Mesenchymal stem cell (in vitro differentiated cells and primary cell): ENCODE results near the gene GFRA3.

Source experiments
- DNase-seq: peaks from one replicate; pipeline ENCODE4 v3.0.0-alpha.2; 2013
- H2AFZ ChIP-seq: one replicate; pipeline ENCODE4 v1.6.1; 2013; ENCODE audit warnings: low read depth, mild to moderate bottlenecking, control low read depth, inconsistent platforms, low read length, moderate library complexity
- H2AK5ac ChIP-seq: 2 replicates; pipeline ENCODE4 v1.6.1; 2013; ENCODE audit warnings: low read length, moderate library complexity, mild to moderate bottlenecking, inconsistent platforms; ENCODE audit not compliant: severe bottlenecking
- H2BK120ac ChIP-seq: one replicate; pipeline ENCODE4 v1.6.1; 2013; ENCODE audit warnings: low read depth, mild to moderate bottlenecking, inconsistent platforms, low read length, moderate library complexity
- H2BK12ac ChIP-seq, 2 experiments: one replicate each; pipeline ENCODE4 v1.6.1; 2013; ENCODE audit warnings: inconsistent platforms in 2 of 2, low read length in 2 of 2, mild to moderate bottlenecking in 2 of 2, moderate library complexity in 2 of 2, control low read depth in 1 of 2
- H2BK15ac ChIP-seq: one replicate; pipeline ENCODE4 v1.6.1; 2013; ENCODE audit warnings: mild to moderate bottlenecking, low read depth, inconsistent platforms; ENCODE audit not compliant: poor library complexity, severe bottlenecking
- H2BK5ac ChIP-seq: 2 replicates; pipeline ENCODE4 v1.6.1; 2013; ENCODE audit warnings: low read depth, mild to moderate bottlenecking, low read length, control low read depth, inconsistent platforms; ENCODE audit not compliant: poor library complexity, severe bottlenecking
- H3K14ac ChIP-seq, 2 experiments: one replicate each; pipeline ENCODE4 v1.6.1; 2013; ENCODE audit warnings: inconsistent platforms in 2 of 2, low read length in 2 of 2, control low read depth in 1 of 2, mild to moderate bottlenecking in 1 of 2, moderate library complexity in 1 of 2
- H3K18ac ChIP-seq, 2 experiments: one replicate each; pipeline ENCODE4 v1.6.1; 2013; ENCODE audit warnings: inconsistent platforms in 2 of 2, low read length in 2 of 2, control low read depth in 1 of 2, low read depth in 1 of 2, mild to moderate bottlenecking in 1 of 2
- H3K23ac ChIP-seq, 2 experiments: one replicate each; pipeline ENCODE4 v1.6.1; 2013; ENCODE audit warnings: inconsistent platforms in 2 of 2, low read length in 2 of 2, mild to moderate bottlenecking in 2 of 2, moderate library complexity in 2 of 2, control low read depth in 1 of 2
- H3K27ac ChIP-seq: 2 replicates; pipeline ENCODE4 v1.5.1; 2013; ENCODE audit warnings: mild to moderate bottlenecking, moderate library complexity, low read length, control low read depth, inconsistent platforms; ENCODE audit not compliant: poor library complexity, severe bottlenecking
- H3K27me3 ChIP-seq, 2 experiments: 2 replicates each; pipeline versions ENCODE4 v1.6.1 to v1.7.0; 2013; ENCODE audit warnings: low read length in 2 of 2, mild to moderate bottlenecking in 2 of 2, moderate library complexity in 2 of 2, control low read depth in 1 of 2, inconsistent platforms in 1 of 2; ENCODE audit not compliant: control insufficient read depth in 1 of 2, insufficient read depth in 1 of 2
- H3K36me3 ChIP-seq, 2 experiments: 2 replicates each; pipeline versions ENCODE4 v1.6.1 to v1.7.0; 2013; ENCODE audit warnings: low read length in 2 of 2, control low read depth in 1 of 2, inconsistent platforms in 1 of 2, low read depth in 1 of 2, mild to moderate bottlenecking in 1 of 2; ENCODE audit not compliant: insufficient read depth in 2 of 2, control insufficient read depth in 1 of 2
- H3K4ac ChIP-seq, 2 experiments: one replicate each; pipeline ENCODE4 v1.6.1; 2013; ENCODE audit warnings: inconsistent platforms in 2 of 2, low read length in 2 of 2, mild to moderate bottlenecking in 2 of 2, moderate library complexity in 2 of 2, control low read depth in 1 of 2, low read depth in 1 of 2
- H3K4me1 ChIP-seq: 2 replicates; pipeline ENCODE4 v1.6.1; 2013; ENCODE audit warnings: low read depth, low read length, control low read depth; ENCODE audit not compliant: control insufficient read depth, insufficient read depth
- H3K4me2 ChIP-seq: 2 replicates; pipeline ENCODE4 v1.6.1; 2013; ENCODE audit warnings: low read length, mild to moderate bottlenecking, inconsistent platforms; ENCODE audit not compliant: poor library complexity, severe bottlenecking
- H3K4me3 ChIP-seq, 2 experiments: 2 replicates each; pipeline versions ENCODE4 v1.5.1 to v1.7.0; 2013; ENCODE audit warnings: low read length in 2 of 2, mild to moderate bottlenecking in 2 of 2, control low read depth in 1 of 2, low read depth in 1 of 2; ENCODE audit not compliant: insufficient read depth in 1 of 2
- H3K79me1 ChIP-seq: replicated peaks from 2 replicates; pipeline ENCODE4 v1.6.1; 2013; ENCODE audit warnings: mild to moderate bottlenecking, control low read depth, low read length, inconsistent platforms; ENCODE audit not compliant: poor library complexity, severe bottlenecking
- H3K9ac ChIP-seq: 2 replicates; pipeline ENCODE4 v1.7.0; 2013; ENCODE audit warnings: mild to moderate bottlenecking, low read length, moderate library complexity
- H3K9me3 ChIP-seq: 2 replicates; pipeline ENCODE4 v1.7.0; 2013; ENCODE audit warnings: mild to moderate bottlenecking, low read length; ENCODE audit not compliant: control insufficient read depth
- H4K8ac ChIP-seq: one replicate; pipeline ENCODE4 v1.6.1; 2013; ENCODE audit warnings: inconsistent platforms, mild to moderate bottlenecking, low read length, moderate library complexity
- H4K91ac ChIP-seq: one replicate; pipeline ENCODE4 v1.6.1; 2013; ENCODE audit warnings: mild to moderate bottlenecking, low read length, inconsistent platforms
- WGBS: methylation state at CpG from one replicate; pipeline ENCODE4 v1.1.7; 2013; ENCODE audit warnings: mixed read lengths; 5-methylcytosine and 5-hydroxymethylcytosine counted together

Gene GFRA3

DNA sequence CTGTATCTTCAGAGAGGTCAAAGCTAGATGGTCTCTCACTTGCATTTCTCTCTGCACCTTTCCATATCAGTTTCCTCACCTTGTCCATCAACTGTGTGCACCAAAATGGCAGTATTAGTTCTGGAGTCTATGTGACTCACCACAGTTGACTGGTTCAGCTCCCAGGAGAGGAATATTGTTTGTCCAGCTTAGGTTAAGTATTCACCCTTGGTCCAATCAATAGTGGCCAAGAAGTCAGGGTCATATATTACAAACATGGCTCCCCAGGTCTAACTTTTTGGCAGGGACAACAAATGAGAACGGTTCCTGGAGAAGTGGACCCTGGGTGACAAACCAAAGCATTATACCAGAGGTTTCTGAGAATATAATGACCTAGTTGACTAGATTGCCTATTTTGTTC lies 36.4 kb downstream of the GFRA3 start:
- H2AK5ac ChIP-seq = no peak overlapping the region
- no peak overlapping the region for H3K23ac ChIP-seq
- no peaks in the 10 kb centered on the region for H3K36me3 ChIP-seq
- H4K91ac ChIP-seq = no peak overlapping the region
- no peak overlapping the region for H3K14ac ChIP-seq
- H2BK15ac ChIP-seq = no peak overlapping the region
- H3K4me1 ChIP-seq = peaks cover 9% of the 10 kb centered on the region
- no peak overlapping the region for H3K4me2 ChIP-seq
- no peak overlapping the region for H2AFZ ChIP-seq
- no peak overlapping the region for H2BK5ac ChIP-seq
- H3K4ac ChIP-seq = no peak overlapping the region
- H3K79me1 ChIP-seq = no peaks in the 10 kb centered on the region
- no peak overlapping the region for H3K18ac ChIP-seq
- no peaks in the 10 kb centered on the region for H3K9me3 ChIP-seq
- H3K27ac ChIP-seq = no peak overlapping the region
- H3K9ac ChIP-seq = no peak overlapping the region
- no peak overlapping the region for H3K4me3 ChIP-seq
- no peak for DNase-seq
- H3K27me3 ChIP-seq = peaks cover 37 to 80% of the 10 kb centered on the region in 2 experiments
- no peak overlapping the region for H4K8ac ChIP-seq
- no peak overlapping the region for H2BK120ac ChIP-seq
- WGBS = 82% methylated on average over 1 of the region's 1 CpG
- H2BK12ac ChIP-seq = no peak overlapping the region

DNA sequence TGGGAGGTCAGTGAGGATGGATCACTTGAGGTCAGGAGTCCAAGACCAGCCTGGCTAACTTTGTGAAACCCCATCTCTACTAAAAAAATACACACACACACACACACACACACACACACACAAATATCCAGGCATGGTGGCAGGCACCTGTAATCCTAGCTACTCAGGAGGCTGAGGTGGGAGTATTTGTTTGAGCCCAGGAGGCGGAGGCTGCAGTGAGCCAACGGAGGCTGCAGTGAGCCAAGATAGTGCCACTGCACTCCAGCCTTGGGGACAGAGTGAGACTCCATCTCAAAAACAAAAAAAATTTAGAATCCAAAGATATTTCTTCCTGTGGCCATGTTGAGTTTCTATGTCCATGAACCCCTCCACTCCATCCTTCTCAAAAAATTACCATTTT lies 39.8 kb downstream of the GFRA3 start:
- Histone ChIP-seq H2BK5ac (no peak overlapping the region), H3K9ac (no peak overlapping the region), H2BK120ac (no peak overlapping the region), H2AFZ (no peak overlapping the region), H3K18ac (no peak overlapping the region), H3K4me3 (no peak overlapping the region), H2AK5ac (no peak overlapping the region), H3K79me1 (no peaks in the 10 kb centered on the region), H3K4me1 (no peaks in the 10 kb centered on the region), H3K36me3 (no peaks in the 10 kb centered on the region), H3K4ac (no peak overlapping the region), H3K27ac (no peak overlapping the region), H2BK12ac (no peak overlapping the region), H3K23ac (no peak overlapping the region), H2BK15ac (no peak overlapping the region), H3K14ac (no peak overlapping the region), H3K4me2 (no peak overlapping the region), H4K91ac (no peak overlapping the region), H3K9me3 (no peaks in the 10 kb centered on the region), H4K8ac (no peak overlapping the region), H3K27me3 (peaks cover 8 to 60% of the 10 kb centered on the region in 2 experiments)
- DNase-seq = no peak
- 91% methylated on average over 2 of the region's 2 CpGs for WGBS

DNA sequence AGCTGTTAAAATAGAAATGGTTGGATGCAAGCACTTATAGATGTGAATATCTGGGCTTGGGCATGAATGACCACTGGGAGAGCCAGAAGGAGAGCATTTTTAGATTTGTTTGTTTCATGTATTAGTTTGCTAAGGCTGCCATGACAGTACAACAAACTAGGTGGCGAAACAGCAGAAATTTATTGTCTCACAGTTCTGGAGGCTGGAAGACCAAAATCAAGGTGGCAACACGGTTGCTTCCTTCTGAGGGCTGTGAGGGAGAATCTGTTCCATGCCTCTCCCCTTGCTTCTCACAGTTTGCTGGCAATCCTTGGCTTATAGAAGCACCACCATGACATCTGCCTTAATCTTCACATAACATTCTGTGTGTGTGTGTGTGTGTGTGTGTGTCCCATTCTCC lies 41.1 kb downstream of the GFRA3 start:
- DNase-seq = no peak
- Histone ChIP-seq H3K14ac (no peak overlapping the region), H3K4me3 (no peak overlapping the region), H2BK12ac (no peak overlapping the region), H3K18ac (no peak overlapping the region), H3K23ac (no peak overlapping the region), H3K27ac (no peak overlapping the region), H2BK5ac (no peak overlapping the region), H3K9me3 (no peaks in the 10 kb centered on the region), H4K91ac (no peak overlapping the region), H2AK5ac (no peak overlapping the region), H3K9ac (no peak overlapping the region), H3K27me3 (peaks cover 0 to 54% of the 10 kb centered on the region in 2 experiments), H3K79me1 (no peaks in the 10 kb centered on the region), H2AFZ (no peak overlapping the region), H3K4me2 (no peak overlapping the region), H2BK15ac (no peak overlapping the region), H3K4me1 (no peaks in the 10 kb centered on the region), H2BK120ac (no peak overlapping the region), H3K36me3 (no peaks in the 10 kb centered on the region), H4K8ac (no peak overlapping the region), H3K4ac (no peak overlapping the region)
- 86% methylated on average over 2 of the region's 2 CpGs for WGBS

GRCh38 chr5:138230981-138231589 lies 43.3 kb downstream of the GFRA3 start:
- H2AK5ac ChIP-seq = no peak overlapping the region
- H3K4me3 ChIP-seq = no peak overlapping the region
- H3K14ac ChIP-seq = no peak overlapping the region
- H3K4me1 ChIP-seq = no peaks in the 10 kb centered on the region
- WGBS = 81% methylated on average over 7 of the region's 7 CpGs
- H3K9ac ChIP-seq = no peak overlapping the region
- H4K8ac ChIP-seq = no peak overlapping the region
- H3K79me1 ChIP-seq = no peaks in the 10 kb centered on the region
- no peak overlapping the region for H2BK12ac ChIP-seq
- no peak overlapping the region for H4K91ac ChIP-seq
- H3K4ac ChIP-seq = no peak overlapping the region
- H2BK120ac ChIP-seq = no peak overlapping the region
- DNase-seq = peak; percentile 38
- no peak overlapping the region for H2BK15ac ChIP-seq
- H3K18ac ChIP-seq = no peak overlapping the region
- no peak overlapping the region for H2BK5ac ChIP-seq
- H3K36me3 ChIP-seq = no peaks in the 10 kb centered on the region
- H3K27ac ChIP-seq = no peak overlapping the region
- peaks cover 0 to 44% of the 10 kb centered on the region in 2 experiments for H3K27me3 ChIP-seq
- H3K9me3 ChIP-seq = peaks cover 11% of the 10 kb centered on the region
- no peak overlapping the region for H3K23ac ChIP-seq
- no peak overlapping the region for H2AFZ ChIP-seq
- H3K4me2 ChIP-seq = no peak overlapping the region
